Hematopoietic multipotent progenitor cell treated with erythropoietin and hydrocortisone succinate and interleukin-3 and kit ligand, for 17 days (in vitro differentiated cells): ENCODE results near the gene CZIB.

Experiments
- DNase-seq: peaks from one replicate; pipeline ENCODE4 v3.0.0-alpha.2; 2015; ENCODE audit warnings: low spot score

The CZIB gene

GRCh38 chr1:53220171-53220961, at the start of gene CZIB:
CZIB (minus strand) TSS chr1:53220634; CDS start chr1:53220575, 59 bp downstream.
- peak; percentile 78 for DNase-seq

- no peak for DNase-seq
Observed at GRCh38 chr1:53270107-53270506, 49.7 kb upstream of the CZIB start.

- no peak for DNase-seq
Observed at GRCh38 chr1:53267761-53268160, 47.3 kb upstream of the CZIB start.

GRCh38 chr1:53266038-53266437, 45.6 kb upstream of the CZIB start:
- no peak for DNase-seq

GRCh38 chr1:53265581-53265980, 45.1 kb upstream of the CZIB start:
- no peak for DNase-seq

GRCh38 chr1:53264048-53264447, 43.6 kb upstream of the CZIB start:
- DNase-seq = no peak

- no peak for DNase-seq
Observed at GRCh38 chr1:53262000-53262399, 41.6 kb upstream of the CZIB start.

GRCh38 chr1:53260631-53261247, 40.3 kb upstream of the CZIB start:
- no peak for DNase-seq

- no peak for DNase-seq
Observed at GRCh38 chr1:53259932-53260331, 39.5 kb upstream of the CZIB start.

- no peak for DNase-seq
Observed at GRCh38 chr1:53258216-53258615, 37.8 kb upstream of the CZIB start.

- DNase-seq = no peak
Observed at GRCh38 chr1:53257454-53258081, 37.1 kb upstream of the CZIB start.

GRCh38 chr1:53256511-53257453, 36.3 kb upstream of the CZIB start:
- no peak for DNase-seq

- DNase-seq = no peak
Observed at GRCh38 chr1:53255031-53255430, 34.6 kb upstream of the CZIB start.

GRCh38 chr1:53254011-53254640, 33.7 kb upstream of the CZIB start:
- no peak for DNase-seq

GRCh38 chr1:53250325-53250724, 29.9 kb upstream of the CZIB start:
- no peak for DNase-seq

GRCh38 chr1:53249706-53250105, 29.3 kb upstream of the CZIB start:
- no peak for DNase-seq

GRCh38 chr1:53246261-53247134, 26.1 kb upstream of the CZIB start:
- DNase-seq = no peak

GRCh38 chr1:53244141-53244540, 23.7 kb upstream of the CZIB start:
- no peak for DNase-seq

- no peak for DNase-seq
Observed at GRCh38 chr1:53242381-53242780, 21.9 kb upstream of the CZIB start.

GRCh38 chr1:53241828-53242227, 21.4 kb upstream of the CZIB start:
- DNase-seq = no peak
